IMR-90 (cell line): Measurements from ENCODE around the gene PTCHD4. TPM values are rescaled to one million over a fixed set of nuclear protein-coding genes. Genes with fewer than 3 reads are reported as not detected.

Experiments used
- ATAC-seq: fragments of 200-7000 bp; cut with Tn5 transposase; 2 replicates; pipeline ENCODE4 v1.9.1; 2020; ENCODE audit warnings: low read depth, mild to moderate bottlenecking, moderate library complexity
- BruUV-seq: library from RNA; stranded (reverse); fragments of 400-500 nt; replicated peaks from 2 replicates; lab custom pipeline; 2021; lab: Mats Ljungman, UMichigan
- CTCF ChIA-PET: fragments of 300-600 bp; formaldehyde crosslinking; extraction: SDS; loops from one replicate; lab custom pipeline; 2021; ENCODE audit warnings: antibody characterized with exemption; lab: Yijun Ruan, JAX
- POLR2A ChIA-PET: fragments of 300-600 bp; sonication (Branson Sonifier 250); formaldehyde crosslinking; loops from one replicate; lab custom pipeline; 2022; ENCODE audit warnings: antibody characterized with exemption; ENCODE audit not compliant: unreplicated experiment; lab: Charles Lee
- DNase-seq: peaks from one replicate; pipeline ENCODE4 v3.0.0; 2013
- H2AFZ ChIP-seq: replicated peaks from 2 replicates; pipeline ENCODE3; 2013; ENCODE audit warnings: low read length, mild to moderate bottlenecking; ENCODE audit not compliant: poor library complexity
- H2AK5ac ChIP-seq: 2 replicates; pipeline ENCODE4 v1.6.1; 2013; ENCODE audit warnings: low read depth, low read length, inconsistent platforms
- H2AK9ac ChIP-seq: replicated peaks from 2 replicates; pipeline ENCODE3; 2013; ENCODE audit warnings: mild to moderate bottlenecking, low read depth, low read length, moderate library complexity; ENCODE audit not compliant: poor library complexity
- H2BK120ac ChIP-seq: 2 replicates; pipeline ENCODE4 v1.6.1; 2013; ENCODE audit warnings: low read depth, low read length, inconsistent platforms
- H2BK15ac ChIP-seq: 3 replicates; pipeline ENCODE4 v1.6.1; 2013; ENCODE audit warnings: low read depth, low read length, inconsistent platforms
- H2BK20ac ChIP-seq: 2 replicates; pipeline ENCODE4 v1.6.1; 2013; ENCODE audit warnings: low read depth, mild to moderate bottlenecking, inconsistent platforms, low read length, moderate library complexity
- H2BK5ac ChIP-seq: 2 replicates; pipeline ENCODE4 v1.6.1; 2013; ENCODE audit warnings: mild to moderate bottlenecking, low read depth, low read length, inconsistent platforms; ENCODE audit not compliant: poor library complexity, severe bottlenecking
- H3K14ac ChIP-seq: replicated peaks from 2 replicates; pipeline ENCODE4 v1.6.1; 2013; ENCODE audit warnings: low read depth, low read length, inconsistent platforms
- H3K18ac ChIP-seq: 2 replicates; pipeline ENCODE4 v1.6.1; 2013; ENCODE audit warnings: low read depth, low read length, control low read depth
- H3K23ac ChIP-seq: 2 replicates; pipeline ENCODE4 v1.6.1; 2013; ENCODE audit warnings: low read depth, low read length, inconsistent platforms
- H3K27ac ChIP-seq: 2 replicates; pipeline ENCODE4 v1.5.1; 2013; ENCODE audit warnings: mild to moderate bottlenecking, control low read depth, low read length; ENCODE audit not compliant: insufficient read depth
- H3K27me3 ChIP-seq: 2 replicates; pipeline ENCODE4 v1.6.1; 2013; ENCODE audit warnings: low read length; ENCODE audit not compliant: control insufficient read depth, insufficient read depth
- H3K36me3 ChIP-seq: 2 replicates; pipeline ENCODE4 v1.6.1; 2013; ENCODE audit warnings: low read length, mixed read lengths; ENCODE audit not compliant: control insufficient read depth, insufficient read depth
- H3K4ac ChIP-seq: 2 replicates; pipeline ENCODE4 v1.6.1; 2013; ENCODE audit warnings: low read depth, low read length, inconsistent platforms
- H3K4me1 ChIP-seq: 2 replicates; pipeline ENCODE4 v1.6.1; 2013; ENCODE audit warnings: low read length, mixed read lengths; ENCODE audit not compliant: control insufficient read depth, insufficient read depth
- H3K4me2 ChIP-seq: 2 replicates; pipeline ENCODE4 v1.6.1; 2013; ENCODE audit warnings: low read depth, mild to moderate bottlenecking, control low read depth, low read length, moderate library complexity
- H3K4me3 ChIP-seq: 2 replicates; pipeline ENCODE4 v1.5.1; 2013; ENCODE audit warnings: low read depth, mild to moderate bottlenecking, control low read depth, low read length, moderate library complexity; ENCODE audit not compliant: insufficient read depth
- H3K56ac ChIP-seq: 2 replicates; pipeline ENCODE4 v1.6.1; 2013; ENCODE audit warnings: low read length, inconsistent platforms; ENCODE audit not compliant: insufficient read depth; ENCODE audit errors: extremely low read depth
- H3K79me1 ChIP-seq, 2 experiments: 2 replicates each; pipeline ENCODE4 v1.6.1; 2013; ENCODE audit warnings: low read length in 2 of 2, inconsistent platforms in 1 of 2, low read depth in 1 of 2
- H3K9ac ChIP-seq: 2 replicates; pipeline ENCODE4 v1.6.1; 2013; ENCODE audit warnings: low read depth, low read length, control low read depth
- H3K9me1 ChIP-seq: 2 replicates; pipeline ENCODE4 v1.6.1; 2013; ENCODE audit warnings: low read length, inconsistent platforms; ENCODE audit not compliant: insufficient read depth
- H3K9me3 ChIP-seq: 2 replicates; pipeline ENCODE4 v1.6.1; 2013; ENCODE audit warnings: low read length; ENCODE audit not compliant: control insufficient read depth, insufficient read depth
- H4K20me1 ChIP-seq: 2 replicates; pipeline ENCODE4 v1.6.1; 2013; ENCODE audit warnings: low read length, inconsistent platforms; ENCODE audit not compliant: insufficient read depth
- H4K5ac ChIP-seq: 2 replicates; pipeline ENCODE4 v1.6.1; 2013; ENCODE audit warnings: mild to moderate bottlenecking, low read depth, low read length, control low read depth
- H4K8ac ChIP-seq, 2 experiments: 2 replicates each; pipeline ENCODE4 v1.6.1; 2013; ENCODE audit warnings: low read depth in 2 of 2, low read length in 2 of 2, control low read depth in 1 of 2, inconsistent platforms in 1 of 2
- H4K91ac ChIP-seq: 2 replicates; pipeline ENCODE4 v1.6.1; 2013; ENCODE audit warnings: low read depth, low read length, inconsistent platforms; ENCODE audit not compliant: insufficient read depth
- CEBPB ChIP-seq: IDR thresholded peaks from 2 replicates; pipeline ENCODE4 v1.6.1; 2012; ENCODE audit warnings: low read depth, low read length, improper control_type of control experiment
- CHD1 ChIP-seq: IDR thresholded peaks from 2 replicates; pipeline ENCODE4 v1.6.1; 2012; ENCODE audit warnings: low read depth, low read length, improper control_type of control experiment
- POLR2A ChIP-seq: IDR thresholded peaks from 2 replicates; pipeline ENCODE4 v1.6.1; 2012; ENCODE audit warnings: mild to moderate bottlenecking, low read depth, low read length
- WGBS, 2 experiments: methylation state at CpG; one replicate each; pipeline versions ENCODE4 v1.1.5 to v1.1.7; 2013; ENCODE audit warnings: missing lambda C conversion rate in 2 of 2; ENCODE audit not compliant: insufficient read length in 1 of 2; ENCODE audit errors: extremely low coverage in 2 of 2; 5-methylcytosine and 5-hydroxymethylcytosine counted together
- dilution Hi-C: fragments of 300-500 bp; cut with HindIII; formaldehyde crosslinking; loops from one replicate; pipeline ENCODE4 v1.14.3; 2018; ENCODE audit warnings: low sequenced_read_pairs; ENCODE audit not compliant: unreplicated experiment
- in situ Hi-C: fragments of 300-500 bp; cut with MboI; formaldehyde crosslinking; loops from 3 replicates; pipeline ENCODE4 v1.14.3; 2019; ENCODE audit warnings: low sequenced_read_pairs, inconsistent platforms, mixed read lengths
- intact Hi-C: fragments of 100-400 bp; cut with micrococcal nuclease; formaldehyde crosslinking; loops from 2 replicates; pipeline ENCODE4 v1.10.0; 2022
- polyA plus RNA-seq, 3 experiments: library from polyadenylated mRNA; depleted of rRNA; stranded (reverse); fragments of >200 nt; gene quantifications; 2 replicates each; pipeline ENCODE4 v1.2.3, GENCODE V29; 2012; ENCODE audit warnings: low replicate concordance in 1 of 3
- total RNA-seq: library from RNA; depleted of rRNA; stranded (reverse); fragments of >200 nt; gene quantifications from 2 replicates; pipeline ENCODE4 v1.2.3, GENCODE V29; 2012
- TF ChIP-seq, protein P1 (sequence below): conservative IDR thresholded peaks from 2 replicates; pipeline ENCODE4 v1.5.1; 2012; ENCODE audit warnings: mild to moderate bottlenecking, low read depth, low read length, improper control_type of control experiment

Gene PTCHD4
- total and polyA plus RNA-seq, 2 of the 4 experiments (the other 2 are of a cell fraction), result 0.53 to 0.72 TPM

DNA sequence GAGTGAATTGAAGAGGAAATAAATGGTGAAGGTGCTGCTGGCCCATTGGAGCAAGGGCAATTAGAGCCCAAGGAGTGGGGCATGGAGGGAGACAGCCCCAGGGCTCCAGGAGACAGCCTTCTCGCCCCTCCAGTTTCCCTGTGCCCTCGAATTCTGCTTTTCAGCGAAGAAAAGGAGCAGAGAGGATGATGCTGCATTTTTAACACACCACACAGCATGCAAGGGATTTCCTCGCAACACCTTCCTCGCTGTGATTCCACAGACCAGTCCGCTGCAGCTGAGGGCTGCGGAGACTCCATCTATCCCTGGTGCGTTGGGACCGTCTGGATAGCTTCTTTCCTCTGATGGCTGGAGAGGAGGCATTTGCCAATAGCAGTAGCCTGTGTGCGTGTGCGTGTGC, 41.7 kb downstream of the PTCHD4 start:
- H3K27me3 ChIP-seq, result peaks cover 10% of the 10 kb centered on the region
- H3K56ac ChIP-seq, result no peak overlapping the region
- H2BK120ac ChIP-seq, result no peak overlapping the region
- no peak overlapping the region for H3K4me3 ChIP-seq
- H2AFZ ChIP-seq, result peak overlapping the region; percentile 35
- no peak overlapping the region for H2BK20ac ChIP-seq
- BruUV-seq, result no TSS peak
- peak; percentile 4 for DNase-seq
- no peaks in the 10 kb centered on the region for H4K20me1 ChIP-seq
- H4K91ac ChIP-seq, result no peak overlapping the region
- dilution Hi-C loops, result no loop called here
- no peak overlapping the region for H3K18ac ChIP-seq
- no peak overlapping the region for H4K8ac ChIP-seq
- ChIA-PET POLR2A (interaction anchor here (0.6 kb wide), 1 partner anchor 1181 kb away, joined by 4 read pairs; no protein-coding TSS in a partner anchor), CTCF (interaction anchor here (1.0 kb wide), 1 partner anchor 18 kb away, joined by 3 read pairs; no protein-coding TSS in a partner anchor)
- no peak; the same call in none of the 2 replicates for ATAC-seq
- H2AK9ac ChIP-seq, result no peak overlapping the region
- TF ChIP-seq POLR2A (no peak), CHD1 (no peak), CEBPB (no peak)
- TF ChIP-seq, protein P1, sequence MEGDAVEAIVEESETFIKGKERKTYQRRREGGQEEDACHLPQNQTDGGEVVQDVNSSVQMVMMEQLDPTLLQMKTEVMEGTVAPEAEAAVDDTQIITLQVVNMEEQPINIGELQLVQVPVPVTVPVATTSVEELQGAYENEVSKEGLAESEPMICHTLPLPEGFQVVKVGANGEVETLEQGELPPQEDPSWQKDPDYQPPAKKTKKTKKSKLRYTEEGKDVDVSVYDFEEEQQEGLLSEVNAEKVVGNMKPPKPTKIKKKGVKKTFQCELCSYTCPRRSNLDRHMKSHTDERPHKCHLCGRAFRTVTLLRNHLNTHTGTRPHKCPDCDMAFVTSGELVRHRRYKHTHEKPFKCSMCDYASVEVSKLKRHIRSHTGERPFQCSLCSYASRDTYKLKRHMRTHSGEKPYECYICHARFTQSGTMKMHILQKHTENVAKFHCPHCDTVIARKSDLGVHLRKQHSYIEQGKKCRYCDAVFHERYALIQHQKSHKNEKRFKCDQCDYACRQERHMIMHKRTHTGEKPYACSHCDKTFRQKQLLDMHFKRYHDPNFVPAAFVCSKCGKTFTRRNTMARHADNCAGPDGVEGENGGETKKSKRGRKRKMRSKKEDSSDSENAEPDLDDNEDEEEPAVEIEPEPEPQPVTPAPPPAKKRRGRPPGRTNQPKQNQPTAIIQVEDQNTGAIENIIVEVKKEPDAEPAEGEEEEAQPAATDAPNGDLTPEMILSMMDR, result no peak
- intact Hi-C loops, result no loop called here
- no peaks in the 10 kb centered on the region for H3K36me3 ChIP-seq
- peak overlapping the region; percentile 75; the same call in 1 of the 2 replicates for H3K23ac ChIP-seq
- H2AK5ac ChIP-seq, result no peak overlapping the region
- H3K4me1 ChIP-seq, result peaks cover 7% of the 10 kb centered on the region
- H3K14ac ChIP-seq, result no peak overlapping the region
- H3K9me1 ChIP-seq, result no peaks in the 10 kb centered on the region
- no peak overlapping the region for H2BK5ac ChIP-seq
- no peak overlapping the region for H3K27ac ChIP-seq
- no peaks in the 10 kb centered on the region for H3K79me1 ChIP-seq
- H4K5ac ChIP-seq, result no peak overlapping the region
- peak overlapping the region; percentile 43 for H3K4me2 ChIP-seq
- no peak overlapping the region for H3K9ac ChIP-seq
- 43% methylated on average over 2 of the region's 11 CpGs; no CpG with 5 or more reads in 1 of the 2 experiments for WGBS, 2 experiments
- H3K4ac ChIP-seq, result no peak overlapping the region
- no peak overlapping the region for H2BK15ac ChIP-seq
- in situ Hi-C loops, result no loop called here
- no peaks in the 10 kb centered on the region for H3K9me3 ChIP-seq
